Gastroesophageal sphincter (tissue), 3 donors: ENCODE measurements around the gene DNAL1.

Source experiments
- EP300 ChIP-seq: sonication (generic); formaldehyde crosslinking; IDR thresholded peaks from one replicate; pipeline ENCODE4 v1.6.1; 2017; ENCODE audit warnings: antibody characterized with exemption, mild to moderate bottlenecking
- POLR2A ChIP-seq, 2 donors: fragments of 450-650 bp; IDR thresholded peaks; one replicate each; pipeline ENCODE4 v1.6.1; 2017; ENCODE audit warnings: antibody characterized with exemption in 2 of 2, mild to moderate bottlenecking in 2 of 2, moderate library complexity in 1 of 2
- POLR2AphosphoS5 ChIP-seq: sonication (generic); formaldehyde crosslinking; IDR thresholded peaks from one replicate; pipeline ENCODE4 v1.6.1; 2017; ENCODE audit warnings: antibody characterized with exemption
- TF ChIP-seq, protein P1 (sequence below), 4 experiments: fragments of 200-600 bp in 2 of 4; fragments of 450-650 bp in 2 of 4; sonication (generic) in 1 of 4; IDR thresholded peaks; one replicate each; pipeline ENCODE4 v1.5.1; 2017 to 2019; ENCODE audit warnings: antibody characterized with exemption in 4 of 4, mild to moderate bottlenecking in 2 of 4, moderate library complexity in 2 of 4

DNA sequence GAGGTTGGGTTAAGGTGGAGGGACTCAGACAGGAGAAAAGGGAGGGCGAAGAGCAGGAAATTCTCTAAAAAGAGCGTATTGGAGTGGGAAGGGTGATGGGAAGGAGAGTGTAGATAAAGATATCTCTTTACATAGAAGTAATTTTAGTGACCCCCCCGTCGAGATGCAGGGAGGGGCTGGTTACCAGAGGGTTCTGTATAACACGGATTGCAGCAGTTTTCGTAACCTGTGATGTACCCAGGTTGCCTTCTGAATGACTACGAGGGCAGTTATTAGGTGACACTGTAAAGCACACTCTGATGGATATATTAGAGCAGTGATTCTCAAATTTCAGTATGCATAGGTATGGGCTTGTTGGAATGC is 443 bp downstream of the DNAL1 start:
- TF ChIP-seq EP300 (no peak), POLR2AphosphoS5 (no peak), POLR2A (IDR thresholded peaks at IDR 0.05) (no peak)
- TF ChIP-seq, protein P1, sequence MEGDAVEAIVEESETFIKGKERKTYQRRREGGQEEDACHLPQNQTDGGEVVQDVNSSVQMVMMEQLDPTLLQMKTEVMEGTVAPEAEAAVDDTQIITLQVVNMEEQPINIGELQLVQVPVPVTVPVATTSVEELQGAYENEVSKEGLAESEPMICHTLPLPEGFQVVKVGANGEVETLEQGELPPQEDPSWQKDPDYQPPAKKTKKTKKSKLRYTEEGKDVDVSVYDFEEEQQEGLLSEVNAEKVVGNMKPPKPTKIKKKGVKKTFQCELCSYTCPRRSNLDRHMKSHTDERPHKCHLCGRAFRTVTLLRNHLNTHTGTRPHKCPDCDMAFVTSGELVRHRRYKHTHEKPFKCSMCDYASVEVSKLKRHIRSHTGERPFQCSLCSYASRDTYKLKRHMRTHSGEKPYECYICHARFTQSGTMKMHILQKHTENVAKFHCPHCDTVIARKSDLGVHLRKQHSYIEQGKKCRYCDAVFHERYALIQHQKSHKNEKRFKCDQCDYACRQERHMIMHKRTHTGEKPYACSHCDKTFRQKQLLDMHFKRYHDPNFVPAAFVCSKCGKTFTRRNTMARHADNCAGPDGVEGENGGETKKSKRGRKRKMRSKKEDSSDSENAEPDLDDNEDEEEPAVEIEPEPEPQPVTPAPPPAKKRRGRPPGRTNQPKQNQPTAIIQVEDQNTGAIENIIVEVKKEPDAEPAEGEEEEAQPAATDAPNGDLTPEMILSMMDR (IDR thresholded peaks at IDR 0.05) = no peak
